A172 (cell line): ENCODE measurements around the gene CPAMD8. TPM values are rescaled to one million over a fixed set of nuclear protein-coding genes. Genes with fewer than 3 reads are reported as not detected.

ENCODE experiments used
- DNase-seq: peaks from one replicate; pipeline ENCODE4 v3.0.0-alpha.2; 2015; ENCODE audit warnings: low spot score
- total RNA-seq: library from RNA; depleted of rRNA; stranded (reverse); fragments of >200 nt; shearing (Covaris generic); gene quantifications from 2 replicates; pipeline ENCODE4 v1.2.3, GENCODE V29; 2014; rRNA removed

Gene CPAMD8
- total RNA-seq, result not detected in 2 replicates

- DNase-seq, result no peak
These were observed at the start of gene CPAMD8 for GRCh38 chr19:17026706-17027534. TSS of gene CPAMD8 (minus strand) at chr19:17026810. CDS start at chr19:17026642, 168 bp downstream.

GRCh38 chr19:17075864-17076542 lies 49.4 kb upstream of the CPAMD8 start:
- peak; percentile 22 for DNase-seq

GRCh38 chr19:17075035-17075863 lies 48.6 kb upstream of the CPAMD8 start, which contains the start of the genes HAUS8 and MYO9B:
TSS of gene HAUS8 (minus strand) at chr19:17075452. CDS start at chr19:17075422, 30 bp downstream.
TSS of gene MYO9B (plus strand) at chr19:17075777. CDS start at chr19:17101718, 25,941 bp downstream.
- DNase-seq, result peak; percentile 98

GRCh38 chr19:17074634-17075034 lies 48.0 kb upstream of the CPAMD8 start:
- DNase-seq, result no peak

GRCh38 chr19:17073869-17074633 lies 47.4 kb upstream of the CPAMD8 start:
- peak; percentile 36 for DNase-seq

- no peak for DNase-seq
These were observed 44.3 kb upstream of the CPAMD8 start for GRCh38 chr19:17070912-17071311.

GRCh38 chr19:17070421-17070820 lies 43.8 kb upstream of the CPAMD8 start:
- no peak for DNase-seq

GRCh38 chr19:17069193-17069592 lies 42.6 kb upstream of the CPAMD8 start:
- no peak for DNase-seq

GRCh38 chr19:17063428-17063827 lies 36.8 kb upstream of the CPAMD8 start:
- no peak for DNase-seq

- DNase-seq, result no peak
These were observed 35.1 kb upstream of the CPAMD8 start for GRCh38 chr19:17061691-17062090.

- DNase-seq, result no peak
These were observed 34.6 kb upstream of the CPAMD8 start for GRCh38 chr19:17061205-17061604.

- DNase-seq, result no peak
These were observed 34.2 kb upstream of the CPAMD8 start for GRCh38 chr19:17060802-17061201.

GRCh38 chr19:17058236-17058635 lies 31.6 kb upstream of the CPAMD8 start:
- peak; percentile 34 for DNase-seq

- DNase-seq, result no peak
These were observed 29.0 kb upstream of the CPAMD8 start for GRCh38 chr19:17055636-17056035.

- DNase-seq, result peak; percentile 31
These were observed 28.1 kb upstream of the CPAMD8 start for GRCh38 chr19:17054746-17055145.

- peak; percentile 41 for DNase-seq
These were observed 25.8 kb upstream of the CPAMD8 start for GRCh38 chr19:17052439-17052838.

- DNase-seq, result peak; percentile 71
These were observed 23.2 kb upstream of the CPAMD8 start for GRCh38 chr19:17049711-17050280.

- DNase-seq, result no peak
These were observed 22.4 kb upstream of the CPAMD8 start for GRCh38 chr19:17048885-17049453.

GRCh38 chr19:17045907-17046502 lies 19.4 kb upstream of the CPAMD8 start:
- DNase-seq, result no peak

- DNase-seq, result no peak
These were observed 17.1 kb upstream of the CPAMD8 start for GRCh38 chr19:17043744-17044143.
